CMK (cell line): ENCODE measurements around the gene CORO6.

Experiments used
- DNase-seq: peaks from one replicate; pipeline ENCODE4 v3.0.0-alpha.2; 2010; ENCODE audit warnings: low read depth

The CORO6 gene

DNA sequence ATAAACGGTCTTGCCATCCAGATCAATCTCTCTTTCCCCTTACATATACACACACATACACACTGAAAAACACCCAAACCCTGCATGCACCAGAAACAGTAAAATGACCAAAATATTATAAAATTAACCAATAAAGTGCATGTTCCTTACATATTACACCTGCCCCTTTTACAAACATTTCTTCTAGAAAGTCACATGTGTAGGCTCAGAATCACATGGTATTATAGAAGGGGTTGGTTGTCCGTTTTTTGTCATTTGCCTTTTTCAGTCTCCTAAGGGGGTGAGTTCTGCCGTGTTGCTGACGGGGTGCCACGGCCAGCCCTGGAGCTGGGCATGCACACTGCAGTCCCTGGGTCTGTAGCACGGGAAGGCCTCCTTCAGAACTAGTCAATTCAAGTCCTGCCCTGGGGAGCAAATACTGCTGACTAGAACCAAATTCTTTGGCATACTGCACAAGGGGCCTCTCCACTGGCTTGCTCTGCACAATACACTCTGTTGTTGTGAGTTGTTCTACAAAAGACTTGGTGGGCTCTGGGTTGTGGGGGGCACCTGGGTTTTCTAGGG lies 8.0 kb upstream of the CORO6 start:
- no peak for DNase-seq

GRCh38 chr17:29629839-29630238 lies 7.1 kb upstream of the CORO6 start:
- no peak for DNase-seq

GRCh38 chr17:29628644-29629043 lies 5.9 kb upstream of the CORO6 start:
- DNase-seq: no peak

DNA sequence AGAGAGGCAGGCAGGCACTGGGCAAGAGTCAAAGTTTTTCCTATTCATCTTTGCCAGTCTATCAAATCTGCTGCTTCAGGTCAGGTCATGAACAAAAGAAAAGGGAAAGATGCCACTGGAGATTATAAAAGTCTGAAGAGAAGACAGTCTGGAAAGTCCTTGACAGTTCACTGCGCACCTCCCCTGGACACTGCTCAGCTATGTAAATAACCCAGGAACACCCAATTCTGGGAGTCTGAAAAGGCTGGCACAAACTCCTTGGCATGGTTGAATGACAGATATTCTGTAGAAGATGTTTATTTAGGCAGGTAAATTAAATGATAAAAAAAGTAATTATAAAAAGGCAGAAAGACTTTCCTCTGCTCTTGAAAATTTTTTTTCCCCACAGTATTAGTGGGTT lies 5.2 kb upstream of the CORO6 start:
- no peak for DNase-seq

GRCh38 chr17:29625037-29625750 lies 2.5 kb upstream of the CORO6 start:
- no peak for DNase-seq

DNA sequence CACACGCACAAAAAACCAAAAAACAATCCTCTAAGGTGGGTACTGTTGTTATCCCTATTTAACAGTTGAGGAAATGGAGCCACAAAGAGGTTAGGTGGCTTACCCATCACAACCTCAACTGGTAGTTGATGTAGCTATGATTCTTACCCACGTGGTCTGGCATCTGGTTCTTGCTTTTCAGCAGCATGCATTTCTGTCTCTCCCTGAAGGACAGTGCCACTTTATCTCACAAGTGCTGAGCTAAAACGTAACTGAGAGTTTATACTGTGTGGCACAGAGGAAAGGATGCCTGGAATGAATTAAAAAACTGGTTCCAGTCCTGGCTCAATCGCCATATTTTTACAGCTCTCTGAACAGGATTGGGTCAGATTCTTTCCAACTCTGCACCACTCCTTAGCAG lies 1.9 kb upstream of the CORO6 start:
- DNase-seq: no peak

DNA sequence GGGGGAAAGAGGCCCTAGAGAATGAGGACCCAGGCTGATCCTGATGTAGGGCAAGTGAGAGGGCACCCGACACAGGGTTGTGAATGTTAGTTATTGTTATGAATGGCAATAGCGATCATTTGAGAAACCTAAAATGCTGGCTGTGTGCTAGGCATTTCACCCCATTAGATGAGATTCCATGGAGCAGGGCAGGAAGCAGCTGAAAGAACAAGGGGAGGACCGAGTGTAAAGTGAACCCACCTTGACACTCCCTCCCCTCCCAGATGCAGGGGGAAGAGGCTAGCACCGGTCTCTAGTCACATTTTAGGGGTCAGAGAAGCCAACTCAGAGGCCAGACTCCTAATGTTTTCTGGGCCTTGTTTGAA lies 553 bp upstream of the CORO6 start:
- no peak for DNase-seq

DNA sequence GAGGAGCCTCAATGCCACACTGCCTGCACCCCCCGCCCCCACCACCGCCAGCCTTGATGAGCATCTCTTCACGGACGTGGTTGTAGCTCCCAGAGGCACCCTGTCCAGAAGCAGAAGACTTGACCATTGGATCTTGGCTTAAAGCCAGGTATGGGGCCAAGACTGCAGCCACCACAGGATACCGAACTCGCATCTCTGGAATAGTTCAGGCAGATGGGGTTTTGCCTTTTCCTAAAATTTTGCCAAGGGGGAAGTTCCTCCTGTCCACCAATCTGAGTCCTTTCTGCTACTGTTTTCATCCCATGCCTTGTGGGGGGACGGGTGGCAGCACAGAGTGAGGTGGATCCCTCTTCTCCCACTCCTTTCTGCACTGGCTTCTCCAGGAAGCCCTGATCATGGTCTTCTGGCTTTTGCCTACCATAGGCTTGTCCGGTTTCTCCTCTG lies 939 bp downstream of the CORO6 start:
- no peak for DNase-seq

- no peak for DNase-seq
Observed at GRCh38 chr17:29620779-29621500, 1.8 kb downstream of the CORO6 start.

- DNase-seq: no peak
Observed at GRCh38 chr17:29620271-29620670, 2.4 kb downstream of the CORO6 start.

DNA sequence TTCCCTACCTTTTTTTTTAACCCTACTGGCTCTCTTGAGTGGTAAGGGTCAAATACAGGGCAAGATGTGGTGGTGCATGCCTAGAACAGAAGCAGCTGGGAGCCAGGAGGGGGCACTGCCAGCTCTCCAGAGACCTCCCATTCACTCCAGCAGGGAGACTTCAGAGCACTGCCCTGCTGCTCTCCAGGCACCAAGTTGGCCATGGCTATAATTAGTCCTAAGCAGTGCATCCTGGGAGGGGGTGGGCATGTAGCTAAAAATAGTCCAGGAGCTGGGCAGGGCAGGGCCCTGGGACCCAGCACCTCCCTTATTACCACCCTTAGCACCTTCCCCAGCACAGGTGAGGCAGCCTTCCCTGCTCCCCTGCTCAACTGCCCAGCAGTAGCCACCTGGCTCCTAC lies 3.5 kb downstream of the CORO6 start:
- peak; percentile 30 for DNase-seq

- peak; percentile 47 for DNase-seq
Observed at GRCh38 chr17:29618272-29619065, 4.2 kb downstream of the CORO6 start.

GRCh38 chr17:29617481-29618271 lies 5.0 kb downstream of the CORO6 start:
- no peak for DNase-seq

DNA sequence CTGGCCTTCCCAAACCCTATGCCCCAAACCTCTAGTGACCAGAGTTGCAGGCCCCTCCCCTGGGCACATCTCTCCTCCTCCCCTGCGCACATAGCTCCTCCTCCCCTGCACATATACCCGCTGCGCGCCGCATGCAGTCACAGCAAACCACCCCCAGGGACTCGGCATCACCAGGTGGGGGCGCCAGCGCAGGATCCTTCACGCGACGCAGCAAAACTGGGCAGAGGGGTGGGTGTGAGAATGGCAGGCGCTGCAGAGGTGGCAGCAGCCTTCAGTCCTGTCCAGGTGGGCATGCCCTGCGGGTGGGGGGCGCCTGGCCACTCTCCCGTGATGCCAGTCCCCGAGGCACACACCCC lies 5.6 kb downstream of the CORO6 start:
- DNase-seq: no peak

DNA sequence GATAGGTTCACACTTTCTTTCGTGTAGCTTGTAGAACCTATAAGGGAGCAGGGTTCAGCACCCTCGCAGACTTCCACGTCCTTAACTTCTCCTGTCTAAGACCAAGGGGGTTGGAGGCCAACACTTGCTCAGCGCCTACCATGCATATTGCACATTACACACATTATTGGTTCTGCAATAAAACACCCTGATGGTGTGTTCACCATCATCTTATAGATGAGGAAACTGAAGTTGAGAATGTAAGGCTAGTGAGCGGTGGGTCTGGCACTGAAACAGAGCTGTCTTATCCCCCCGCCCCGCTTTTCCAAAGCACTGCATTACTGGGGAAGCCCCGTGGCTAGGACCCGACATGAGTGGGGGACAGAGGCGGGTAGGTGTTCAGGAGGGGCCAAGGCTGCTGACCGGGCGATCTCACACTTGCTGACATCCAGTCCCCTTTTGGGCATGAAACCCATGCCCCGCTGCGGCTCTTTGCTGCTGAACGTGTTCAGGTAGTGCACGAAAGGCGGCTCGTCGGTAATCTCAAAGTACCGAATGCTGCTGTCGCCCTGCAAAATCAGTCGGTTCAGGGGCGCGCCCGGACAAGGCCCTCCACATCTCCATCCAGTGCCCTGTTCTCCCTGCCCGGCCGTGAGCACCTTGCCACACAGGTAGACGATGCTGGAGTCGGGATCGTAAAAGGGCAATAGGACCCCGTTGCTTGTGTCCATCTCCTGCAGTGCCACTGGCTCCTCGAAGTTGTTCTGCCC lies 6.2 kb downstream of the CORO6 start:
- no peak for DNase-seq

DNA sequence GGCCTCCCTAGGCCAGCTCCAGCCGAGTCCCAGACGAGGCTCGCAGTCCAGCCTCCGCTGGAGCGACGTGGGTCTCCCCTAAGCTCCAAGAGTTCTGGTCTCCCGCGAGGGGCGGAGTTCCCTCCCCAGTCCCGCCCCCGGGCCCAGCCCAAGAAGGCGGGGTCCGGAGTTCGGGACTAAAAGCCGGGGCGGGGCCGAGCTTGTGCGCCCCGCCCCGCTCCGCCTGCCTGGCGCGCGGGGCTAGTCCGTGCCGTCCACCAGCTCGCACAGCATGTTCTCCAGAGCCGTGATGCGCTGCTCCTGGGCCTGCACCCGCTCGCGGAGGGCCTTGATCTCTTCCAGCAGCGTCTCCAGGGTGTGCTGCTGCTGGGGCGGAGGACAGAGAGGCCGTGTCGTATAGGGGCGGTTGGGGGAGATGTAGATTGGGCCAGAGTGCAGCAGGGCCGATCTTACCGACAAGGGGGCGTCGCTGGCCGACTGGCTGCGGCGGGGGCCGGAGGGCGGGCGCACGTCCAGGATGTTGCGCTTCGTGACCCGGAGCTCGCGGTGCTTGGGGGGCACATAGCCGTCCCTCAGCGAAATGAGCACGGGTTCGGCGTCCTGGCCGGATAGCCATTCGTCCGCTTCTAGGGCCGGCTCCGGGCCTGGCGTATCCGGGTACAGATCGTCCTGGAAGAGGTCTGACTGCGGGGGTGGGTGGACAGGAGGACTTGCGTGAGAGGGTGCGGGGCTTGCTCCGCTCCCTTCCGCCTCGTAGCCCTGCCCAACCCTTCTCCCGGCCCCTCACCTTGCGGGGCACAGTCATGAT lies 7.0 kb downstream of the CORO6 start:
- DNase-seq: no peak

DNA sequence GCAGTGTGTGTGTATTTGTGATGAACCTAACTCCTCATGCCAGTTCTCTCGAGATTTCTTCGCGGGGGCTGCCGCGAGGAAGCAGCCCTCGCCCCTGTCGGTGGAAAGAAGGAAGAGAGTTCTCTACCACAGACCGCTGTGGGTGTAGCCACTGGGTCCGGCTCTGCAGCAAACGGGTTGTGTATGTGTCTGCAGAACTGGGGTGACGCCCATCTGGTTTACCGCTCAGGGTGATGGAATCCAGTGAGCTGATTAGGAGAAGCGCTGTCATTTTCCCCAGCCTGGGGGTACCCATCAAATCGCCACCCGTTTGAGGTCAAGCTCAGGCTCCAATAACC lies 7.7 kb downstream of the CORO6 start:
- no peak for DNase-seq

- no peak for DNase-seq
Observed at GRCh38 chr17:29614349-29615047, 8.2 kb downstream of the CORO6 start.

GRCh38 chr17:29613856-29614255 lies 8.9 kb downstream of the CORO6 start:
- DNase-seq: no peak

GRCh38 chr17:29613352-29613837 lies 9.3 kb downstream of the CORO6 start:
- peak; percentile 64 for DNase-seq
